Stimulated activated CD4-positive, alpha-beta T cell treated with anti-CD3 and anti-CD28 coated beads, Interleukin-15, amount 100 ng/mL, for 48 hours (primary cell): ENCODE results near the gene NOL4L.

ENCODE experiments used
- DNase-seq, 2 donors: peaks; one replicate each; pipeline ENCODE4 v3.0.0-alpha.2; 2020; ENCODE audit warnings: low read depth in 2 of 2

Gene NOL4L

DNA sequence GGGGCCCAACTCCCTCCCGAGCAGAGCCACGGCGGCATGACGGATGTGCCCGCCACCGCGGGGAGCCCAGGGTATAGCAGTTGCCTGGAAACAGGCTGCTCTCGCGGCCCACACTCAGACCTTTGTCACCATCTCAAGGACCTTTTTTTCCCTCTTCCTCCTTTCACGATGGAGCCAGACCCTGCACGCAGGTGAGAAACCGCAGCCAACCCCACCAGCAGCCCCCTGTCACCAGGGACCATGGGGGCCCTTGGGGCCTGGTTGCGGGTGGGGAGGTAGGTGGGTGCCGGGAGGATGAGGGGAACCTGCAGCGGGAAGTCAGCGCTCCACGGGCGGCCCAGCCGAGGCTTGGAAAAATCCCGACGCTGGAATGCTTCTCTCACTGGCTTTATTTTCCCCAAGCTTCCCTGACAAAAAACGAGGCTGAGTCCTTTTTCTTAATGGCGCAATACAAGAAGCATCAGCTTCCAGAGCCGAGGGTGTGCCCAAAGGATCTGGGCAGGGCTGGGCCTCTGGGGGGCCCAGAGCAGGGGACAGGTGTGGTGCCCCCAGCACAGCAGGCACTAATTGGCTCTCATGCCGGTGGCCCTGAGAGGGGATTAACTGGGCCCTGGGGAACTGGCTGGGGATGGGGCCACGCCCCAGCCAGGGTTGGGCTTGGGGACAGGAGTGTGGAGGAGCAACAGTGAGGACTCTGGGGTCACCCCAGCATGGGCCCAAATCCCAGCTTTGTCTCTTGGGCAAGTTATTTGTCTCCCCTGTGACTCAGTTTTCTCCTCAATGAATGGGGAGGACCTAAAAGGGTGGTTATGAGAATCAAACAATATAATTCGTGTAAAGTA lies 23.9 kb downstream of the NOL4L start:
- DNase-seq, result no peak

DNA sequence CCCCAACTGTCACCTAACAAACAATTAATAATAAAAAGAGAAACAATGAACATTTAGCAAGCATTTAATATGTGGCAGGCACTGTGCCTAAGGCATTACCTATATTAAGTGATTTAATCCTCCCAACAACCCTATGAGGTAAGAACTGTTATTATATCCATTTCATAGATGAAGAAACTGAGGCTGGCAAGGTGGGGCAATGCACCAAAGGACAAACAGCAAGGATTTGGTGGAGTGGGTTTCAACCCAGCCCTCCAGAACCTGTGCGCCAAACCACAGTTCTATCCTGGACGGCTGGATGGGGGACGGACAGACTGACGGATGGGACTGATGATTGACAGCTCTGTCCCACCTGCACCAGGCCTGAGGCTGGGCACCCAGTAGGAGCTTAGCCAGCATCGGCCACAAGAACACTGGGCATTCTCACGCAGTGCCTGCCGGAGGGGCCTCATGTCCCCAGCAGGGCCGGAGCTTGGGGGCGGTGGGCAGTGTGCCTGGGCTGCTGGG lies 24.6 kb downstream of the NOL4L start:
- no peak for DNase-seq

GRCh38 chr20:32559753-32560380 lies 25.3 kb downstream of the NOL4L start:
- DNase-seq, result no peak

DNA sequence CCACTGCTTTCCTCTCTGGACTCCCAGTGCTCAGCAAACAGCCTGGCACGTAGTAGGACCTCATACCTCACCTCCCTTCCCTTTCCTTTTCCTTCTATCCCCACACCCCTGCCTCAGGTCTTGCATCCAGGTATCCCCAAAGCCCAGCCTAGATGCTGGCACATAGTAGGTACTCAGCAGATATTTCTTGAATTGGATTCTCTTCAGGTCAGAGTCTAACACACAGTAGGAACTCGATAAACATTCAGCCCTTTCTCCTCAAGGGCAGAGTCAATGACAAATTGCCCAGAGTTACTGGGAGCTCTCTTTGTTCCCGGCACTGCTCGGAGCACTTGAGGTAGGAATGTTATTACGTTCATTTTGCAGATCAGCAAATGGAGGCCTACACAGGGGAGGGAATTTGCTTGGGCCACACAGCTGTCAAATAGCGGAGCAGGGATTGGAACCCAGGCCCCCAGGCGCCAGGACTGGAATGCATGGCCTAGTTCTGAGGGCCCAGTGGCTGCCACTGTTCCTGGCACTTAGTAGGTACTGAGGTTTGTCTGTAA lies 25.9 kb downstream of the NOL4L start:
- no peak for DNase-seq

DNA sequence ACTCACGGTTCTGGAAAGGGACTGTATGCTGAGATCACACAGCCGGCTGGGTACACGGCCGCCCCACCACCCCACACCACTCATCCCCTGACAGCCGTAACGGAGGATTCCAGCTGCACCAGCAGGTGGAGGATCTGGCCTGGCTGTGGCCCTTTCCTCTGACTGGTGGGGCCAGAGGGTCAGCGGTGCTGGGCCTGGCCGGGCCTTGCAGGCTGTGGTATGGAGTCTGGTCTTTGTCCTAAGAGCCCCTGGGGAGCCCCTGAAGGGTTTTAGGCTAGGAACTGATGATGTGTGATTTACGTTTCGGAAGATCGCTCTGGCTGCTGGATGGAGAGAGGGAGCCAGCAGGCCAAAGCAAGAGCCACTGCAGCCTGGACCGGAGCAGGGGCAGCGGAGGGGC lies 26.6 kb downstream of the NOL4L start:
- no peak for DNase-seq

GRCh38 chr20:32557319-32557718 lies 27.8 kb downstream of the NOL4L start:
- DNase-seq, result no peak

DNA sequence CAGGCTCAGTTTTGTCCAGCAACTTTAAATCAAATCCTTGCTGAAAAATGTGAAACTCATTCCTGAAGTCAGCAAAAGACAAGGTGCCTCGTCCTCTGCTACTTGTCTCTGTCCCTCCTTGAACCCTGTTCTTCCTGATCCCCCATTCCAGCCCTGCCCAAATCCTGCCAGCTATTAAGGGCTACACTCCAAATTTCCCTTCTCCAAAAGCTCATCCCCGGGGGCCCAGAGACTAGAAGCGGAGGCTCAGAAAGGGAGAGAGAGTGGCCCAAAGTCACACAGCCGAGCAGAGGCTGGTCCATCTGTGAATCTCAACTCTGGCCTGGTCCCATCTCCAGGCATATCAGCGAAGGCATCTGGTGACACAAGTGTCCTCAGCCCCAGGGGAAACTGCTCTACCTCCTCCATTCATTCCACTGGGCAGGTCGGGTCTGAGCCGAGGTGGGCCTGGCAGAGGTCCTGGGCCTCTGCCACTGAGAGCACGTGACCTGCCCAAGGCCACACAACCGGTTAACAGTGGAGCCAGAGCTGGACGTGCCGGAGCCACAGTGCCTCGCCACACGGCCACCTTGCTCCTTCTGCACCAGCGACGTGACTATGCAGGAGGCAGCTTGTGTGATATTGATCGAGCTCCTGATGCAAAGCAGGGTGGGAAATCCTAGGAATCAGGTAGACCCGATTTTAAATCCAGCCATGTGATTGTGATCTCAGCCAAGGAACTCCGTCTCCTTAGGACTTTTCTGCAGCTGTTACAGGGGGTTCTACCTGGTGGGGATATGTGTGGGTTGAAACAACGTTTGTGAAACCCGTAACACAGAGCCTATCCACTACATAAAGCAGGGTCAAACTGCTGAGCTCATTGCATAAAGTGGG lies 28.6 kb downstream of the NOL4L start:
- no peak for DNase-seq

GRCh38 chr20:32555584-32555983 lies 29.5 kb downstream of the NOL4L start:
- no peak for DNase-seq

GRCh38 chr20:32554965-32555289 lies 30.2 kb downstream of the NOL4L start:
- no peak for DNase-seq

GRCh38 chr20:32553618-32554017 lies 31.5 kb downstream of the NOL4L start:
- DNase-seq, result no peak

DNA sequence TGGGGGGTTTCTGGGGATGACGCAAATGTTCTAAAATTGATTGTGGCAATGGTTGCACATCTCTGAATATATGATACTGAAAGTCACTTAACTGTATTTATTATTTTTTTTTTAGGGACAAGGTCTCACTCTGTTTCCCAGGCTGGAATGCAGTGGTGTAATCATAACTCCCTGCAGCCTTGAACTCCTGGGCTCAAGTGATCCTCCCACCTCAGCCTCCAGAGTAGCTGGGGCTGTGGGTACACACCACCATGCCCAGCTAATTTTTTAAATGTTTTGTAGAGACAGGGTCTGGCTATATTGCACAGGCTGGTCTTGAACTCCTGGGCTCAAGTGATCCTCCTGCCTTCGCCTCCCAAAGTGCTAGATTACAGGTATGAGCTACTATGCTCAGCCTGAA lies 33.4 kb downstream of the NOL4L start:
- no peak for DNase-seq

- DNase-seq, result no peak
These were observed 35.3 kb downstream of the NOL4L start for GRCh38 chr20:32549842-32550241.

GRCh38 chr20:32547753-32548034 lies 37.4 kb downstream of the NOL4L start:
- DNase-seq, result no peak

DNA sequence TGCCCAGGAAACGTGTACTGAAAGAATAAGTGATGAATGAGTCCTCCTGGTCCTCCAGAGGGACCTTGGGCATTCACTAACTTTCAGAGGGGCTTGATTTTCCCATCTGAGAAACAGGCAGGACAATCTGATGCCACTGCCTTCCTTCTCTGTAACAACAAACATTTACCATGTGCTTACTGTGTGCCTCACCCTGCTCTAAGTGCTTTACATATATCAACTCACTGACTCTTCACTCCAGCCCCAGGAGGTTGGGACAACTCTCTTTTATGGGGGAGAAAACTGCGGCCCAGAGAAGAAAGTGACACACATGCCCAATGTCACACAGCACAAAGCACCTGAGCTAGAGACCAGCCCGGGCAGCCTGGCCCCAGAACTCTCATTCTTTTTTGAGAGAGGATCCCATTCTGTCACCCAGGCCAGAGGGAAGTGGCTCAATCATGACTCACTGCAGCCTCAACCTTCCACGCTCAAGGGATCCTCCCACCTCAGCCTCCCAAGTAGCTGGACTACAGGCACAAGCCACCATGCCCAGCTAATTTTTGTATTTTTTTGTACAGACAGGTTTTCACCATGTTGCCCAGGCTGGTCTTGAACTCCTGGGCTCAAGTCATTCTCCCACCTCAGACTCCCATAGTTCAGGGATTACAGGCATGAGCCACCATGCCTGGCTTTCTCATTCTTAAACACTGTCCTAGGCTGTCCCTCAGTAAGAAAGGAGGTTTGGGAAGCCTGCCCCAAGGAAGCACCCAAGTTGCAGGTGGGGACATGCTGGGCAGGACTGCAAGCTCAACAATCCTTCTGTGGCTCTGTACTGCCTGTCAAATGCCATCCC lies 38.0 kb downstream of the NOL4L start:
- no peak for DNase-seq

DNA sequence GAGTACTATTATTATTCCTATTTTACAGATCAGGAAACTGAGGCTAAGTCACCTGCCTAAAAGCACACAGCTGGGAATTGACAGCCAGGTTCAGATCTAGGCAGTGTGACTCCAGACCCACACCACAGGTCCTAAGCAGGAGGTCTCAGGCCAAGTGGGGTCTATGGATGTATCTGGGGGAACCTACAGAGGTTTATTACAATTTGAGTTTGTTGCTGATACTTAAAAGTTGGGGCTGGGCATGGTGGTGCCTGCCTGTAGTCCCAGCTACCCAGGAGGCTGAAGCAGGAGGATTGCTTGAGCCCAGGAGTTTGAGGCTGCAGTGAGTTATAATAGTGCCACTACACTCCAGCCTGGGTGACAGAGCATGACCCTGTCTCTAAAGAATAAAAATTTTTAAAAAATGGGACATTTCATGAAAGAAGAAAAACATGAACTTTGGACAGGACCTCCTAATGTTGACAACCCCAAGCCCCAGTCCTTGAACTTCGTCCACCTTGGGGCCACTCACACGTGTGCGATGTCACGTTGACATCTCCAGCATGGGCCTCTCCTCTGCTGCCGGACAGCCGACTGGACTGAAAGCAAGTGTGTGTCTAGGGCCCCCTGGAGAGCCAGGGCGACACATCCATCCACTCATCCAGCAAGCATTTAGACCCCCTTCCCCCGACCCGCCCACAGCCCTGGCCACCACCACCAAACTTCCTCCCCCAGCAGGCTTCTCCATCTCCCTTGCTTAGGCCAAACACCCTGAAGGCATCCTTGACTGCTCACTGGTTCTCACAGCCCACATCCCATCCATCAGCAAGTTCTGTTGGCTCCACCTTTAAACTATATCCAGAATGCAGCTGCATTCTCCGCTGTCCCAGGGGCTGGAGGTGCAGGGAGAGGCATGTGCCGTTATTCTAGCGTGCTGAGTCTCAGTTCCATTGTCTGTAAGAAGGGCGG lies 40.0 kb downstream of the NOL4L start:
- no peak for DNase-seq

GRCh38 chr20:32544260-32544722 lies 40.8 kb downstream of the NOL4L start:
- no peak for DNase-seq

DNA sequence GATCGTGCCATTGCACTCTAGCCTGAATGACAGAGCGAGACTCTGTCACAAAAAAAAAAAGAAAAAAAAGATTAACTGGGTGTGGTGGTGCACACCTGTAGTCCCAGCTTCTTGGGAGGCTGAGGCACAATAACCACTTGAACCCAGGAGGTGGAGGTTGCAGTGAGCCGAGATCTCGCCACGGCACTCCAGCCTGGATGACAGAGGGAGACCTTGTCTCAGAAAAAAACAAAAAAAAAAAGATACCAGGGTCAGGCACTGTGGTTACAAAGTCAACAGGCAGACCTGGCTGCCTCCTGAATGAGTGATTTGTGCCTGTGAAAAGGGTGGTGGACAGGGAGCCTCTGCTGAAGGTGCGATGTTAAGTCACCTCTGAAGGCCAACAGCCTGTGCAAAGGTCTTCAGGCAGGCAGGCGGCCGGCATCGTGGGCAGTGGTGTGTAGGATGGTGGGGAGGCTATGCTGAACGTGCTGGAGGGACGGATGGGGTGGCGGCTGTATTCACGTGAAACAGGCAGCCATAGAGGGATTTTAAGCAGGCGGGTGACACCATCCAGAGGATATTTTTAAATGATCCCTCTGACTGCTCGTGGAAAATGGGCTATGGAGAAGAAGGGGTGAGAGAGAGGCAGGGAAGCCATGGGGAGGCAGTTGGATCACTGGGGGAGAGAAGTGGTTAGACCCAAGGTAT lies 41.4 kb downstream of the NOL4L start:
- no peak for DNase-seq

DNA sequence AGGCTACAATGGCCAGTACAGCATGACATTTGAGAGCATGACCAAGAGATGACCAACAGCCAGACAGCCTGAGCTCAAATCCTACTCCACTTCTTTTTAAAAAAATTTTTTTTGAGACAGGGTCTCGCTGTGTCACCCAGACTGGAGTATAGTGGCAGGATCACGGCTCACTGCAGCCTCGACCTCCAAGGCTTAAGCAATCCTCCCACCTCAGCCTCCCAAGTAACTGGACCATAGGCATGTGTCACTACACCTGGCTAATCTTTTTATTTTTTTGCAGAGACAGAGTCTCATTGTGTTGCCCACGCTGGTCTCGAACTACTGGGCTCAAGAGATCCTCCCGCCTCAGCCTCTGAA lies 42.9 kb downstream of the NOL4L start:
- DNase-seq, result no peak
